ENCODE measurements around the gene MUC4. TPM values are rescaled to one million over a fixed set of nuclear protein-coding genes. Genes with fewer than 3 reads are reported as not detected.

Gene MUC4
- total RNA-seq, 1 experiment from 2014 or later: 63.7 TPM

GRCh38 chr3:195835791-195836190 lies 24.1 kb upstream of the MUC4 start:
- H3K27ac ChIP-seq: no peak overlapping the region
- H3K36me3 ChIP-seq (ENCODE audit: low read depth): no peaks in the 10 kb centered on the region
- BruUV-seq (replicated peaks): no TSS peak
- no peaks in the 10 kb centered on the region for H3K79me2 ChIP-seq (ENCODE audit: low read depth)
- H3K4me2 ChIP-seq: no peak overlapping the region
- H2AFZ ChIP-seq: no peak overlapping the region
- no peak for DNase-seq
- ChIA-PET CTCF (no interaction called here), POLR2A (ENCODE audit: unreplicated experiment) (no interaction called here)
- no peaks in the 10 kb centered on the region for H3K9me2 ChIP-seq (ENCODE audit: insufficient read depth)
- no peak overlapping the region for H3K4me3 ChIP-seq
- no peaks in the 10 kb centered on the region for H3K9me3 ChIP-seq (ENCODE audit: insufficient read depth, low read depth)
- H3K27me3 ChIP-seq (ENCODE audit: insufficient read depth, low read depth): no peaks in the 10 kb centered on the region
- TF ChIP-seq EZH2 (IDR thresholded peaks at IDR 0.05; ENCODE audit: low read depth): no peak
- no peaks in the 10 kb centered on the region for H4K20me1 ChIP-seq (ENCODE audit: insufficient read depth)
- intact Hi-C loops (cut with micrococcal nuclease; ENCODE audit: unreplicated experiment): no loop called here
- peaks cover 39% of the 10 kb centered on the region; the same call in 1 of the 2 replicates for H3F3A ChIP-seq (ENCODE audit: insufficient read depth, low read depth)
- no peaks in the 10 kb centered on the region for H3K4me1 ChIP-seq (replicated peaks; ENCODE audit: insufficient read depth)

DNA sequence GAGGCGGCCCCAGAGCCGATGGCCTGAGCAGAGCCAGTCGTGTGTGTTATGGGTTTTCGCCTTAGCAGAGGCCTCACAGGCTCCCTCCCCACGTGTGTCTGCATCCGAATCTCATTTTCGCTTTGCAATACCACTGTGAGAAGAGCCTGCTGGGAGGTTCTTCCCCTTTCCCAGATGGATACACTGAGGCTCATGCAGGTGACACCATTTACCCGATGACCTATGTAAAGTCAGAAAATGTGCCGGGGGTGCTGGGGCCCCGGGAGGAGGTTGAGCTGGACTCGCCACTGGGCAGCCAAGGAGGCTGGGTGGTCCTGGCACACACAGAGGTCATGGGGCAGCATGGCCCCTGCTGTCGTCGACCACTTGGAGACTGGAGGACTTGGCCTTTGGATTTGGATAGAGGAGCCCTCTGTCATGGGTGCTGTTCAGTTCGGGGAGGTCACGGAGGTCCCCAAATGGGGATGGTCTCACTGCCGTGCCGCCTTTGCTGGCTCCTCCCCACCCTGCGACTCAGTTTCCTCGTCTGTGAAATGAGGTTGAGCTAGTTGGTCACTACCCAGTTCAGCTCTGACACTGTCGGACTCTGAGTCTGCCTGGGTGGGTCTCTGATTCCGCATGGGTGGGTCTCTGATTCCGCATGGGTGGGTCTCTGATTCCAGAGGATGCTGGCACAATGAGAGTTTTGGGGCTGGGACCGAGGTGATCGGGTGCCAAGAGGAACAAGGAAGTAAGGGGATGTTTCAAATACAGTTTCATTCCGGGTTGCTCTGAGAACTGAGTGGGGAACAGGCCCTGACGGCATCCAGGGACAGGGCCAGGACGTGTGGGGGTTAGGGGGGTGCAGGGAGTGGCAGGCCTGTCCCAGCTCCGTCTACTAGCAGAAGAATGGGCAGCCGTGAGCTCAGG lies 23.2 kb upstream of the MUC4 start:
- H3K27ac ChIP-seq: no peak overlapping the region
- H3K4me2 ChIP-seq: no peak overlapping the region
- H2AFZ ChIP-seq: no peak overlapping the region
- intact Hi-C loops (cut with micrococcal nuclease; ENCODE audit: unreplicated experiment): no loop called here
- no peaks in the 10 kb centered on the region for H3K9me3 ChIP-seq (ENCODE audit: insufficient read depth, low read depth)
- ChIA-PET POLR2A (ENCODE audit: unreplicated experiment) (interaction anchor here (0.6 kb wide), 1 partner anchor 663 kb away, joined by 19 read pairs; no protein-coding TSS in a partner anchor), CTCF (no interaction called here)
- H3K4me1 ChIP-seq (replicated peaks; ENCODE audit: insufficient read depth): no peaks in the 10 kb centered on the region
- H4K20me1 ChIP-seq (ENCODE audit: insufficient read depth): no peaks in the 10 kb centered on the region
- TF ChIP-seq EZH2 (IDR thresholded peaks at IDR 0.05; ENCODE audit: low read depth) (no peak), CTCF (conservative IDR thresholded peaks at IDR 0.05) (no peak)
- no TSS peak for BruUV-seq (replicated peaks)
- H3K9me2 ChIP-seq (ENCODE audit: insufficient read depth): no peaks in the 10 kb centered on the region
- no peak for DNase-seq
- peaks cover 5% of the 10 kb centered on the region; the same call in 1 of the 2 replicates for H3K36me3 ChIP-seq (ENCODE audit: low read depth)
- H3K4me3 ChIP-seq: no peak overlapping the region
- H3F3A ChIP-seq (ENCODE audit: insufficient read depth, low read depth): peaks cover 45% of the 10 kb centered on the region; the same call in 1 of the 2 replicates
- H3K27me3 ChIP-seq (ENCODE audit: insufficient read depth, low read depth): no peaks in the 10 kb centered on the region
- no peaks in the 10 kb centered on the region for H3K79me2 ChIP-seq (ENCODE audit: low read depth)

- ChIA-PET CTCF (interaction anchor here (1.1 kb wide), 1 partner anchor 15 kb away, joined by 5 read pairs; no protein-coding TSS in a partner anchor), POLR2A (ENCODE audit: unreplicated experiment) (no interaction called here)
- Histone ChIP-seq H4K20me1 (ENCODE audit: insufficient read depth) (no peaks in the 10 kb centered on the region), H3F3A (ENCODE audit: insufficient read depth, low read depth) (peaks cover 34% of the 10 kb centered on the region), H3K4me2 (no peak overlapping the region), H3K9me3 (ENCODE audit: insufficient read depth, low read depth) (no peaks in the 10 kb centered on the region), H3K27ac (no peak overlapping the region), H3K27me3 (ENCODE audit: insufficient read depth, low read depth) (no peaks in the 10 kb centered on the region), H2AFZ (no peak overlapping the region), H3K36me3 (ENCODE audit: low read depth) (peaks cover 32% of the 10 kb centered on the region), H3K4me1 (replicated peaks; ENCODE audit: insufficient read depth) (0 out of 2 replicates have a peak, but pooled peaks cover 5% of the 10 kb centered on the region), H3K4me3 (no peak overlapping the region), H3K9me2 (ENCODE audit: insufficient read depth) (no peaks in the 10 kb centered on the region), H3K79me2 (ENCODE audit: low read depth) (peaks cover 18% of the 10 kb centered on the region)
- intact Hi-C loops (cut with micrococcal nuclease; ENCODE audit: unreplicated experiment): no loop called here
- no TSS peak for BruUV-seq (replicated peaks)
- no peak for DNase-seq
- no peak for TF ChIP-seq CTCF (conservative IDR thresholded peaks at IDR 0.05)
- no peak for TF ChIP-seq EZH2 (IDR thresholded peaks at IDR 0.05; ENCODE audit: low read depth)
Observed at GRCh38 chr3:195829897-195830254, 18.1 kb upstream of the MUC4 start.

All from PC-9 (cell line).